Prostate gland (tissue), 2 donors: ENCODE measurements around the gene DTX4.
A peak's percentile ranks its signal among the peaks of the same experiment; 100 is the strongest.

Source experiments
- POLR2A ChIP-seq: fragments of 450-650 bp; IDR thresholded peaks from one replicate; pipeline ENCODE4 v1.6.1; 2016; ENCODE audit warnings: antibody characterized with exemption, mild to moderate bottlenecking
- TF ChIP-seq, protein P1 (sequence below), 4 experiments: fragments of 200-600 bp in 2 of 4; fragments of 450-650 bp in 2 of 4; sonication (generic) in 2 of 4; IDR thresholded peaks; 1 replicate in 3 of 4; 2 replicates in 1 of 4; pipeline ENCODE4 v1.5.1; 2016 to 2019; ENCODE audit warnings: antibody characterized with exemption in 4 of 4, mild to moderate bottlenecking in 2 of 4, moderate library complexity in 2 of 4

DNA sequence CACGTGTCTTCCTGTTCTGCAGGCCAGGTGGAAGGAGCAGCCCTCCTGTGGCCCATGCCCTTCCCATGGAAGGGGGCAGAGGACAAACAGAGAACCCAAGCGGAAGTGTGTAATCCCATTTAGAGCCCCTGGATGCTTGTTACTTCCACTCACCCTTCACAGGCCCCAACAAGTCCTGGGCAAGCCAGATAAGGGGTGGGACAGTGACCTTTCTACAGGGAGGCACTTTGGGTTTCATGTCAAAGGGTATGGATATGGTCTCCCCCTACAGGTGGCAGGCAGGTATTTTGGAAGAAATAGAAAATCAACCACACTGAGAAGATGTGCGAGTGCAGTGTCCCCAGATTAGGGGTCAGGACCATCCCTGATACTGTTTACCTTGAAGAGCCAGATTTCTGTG lies 29.4 kb downstream of the DTX4 start:
- TF ChIP-seq POLR2A: no peak
- TF ChIP-seq, protein P1, sequence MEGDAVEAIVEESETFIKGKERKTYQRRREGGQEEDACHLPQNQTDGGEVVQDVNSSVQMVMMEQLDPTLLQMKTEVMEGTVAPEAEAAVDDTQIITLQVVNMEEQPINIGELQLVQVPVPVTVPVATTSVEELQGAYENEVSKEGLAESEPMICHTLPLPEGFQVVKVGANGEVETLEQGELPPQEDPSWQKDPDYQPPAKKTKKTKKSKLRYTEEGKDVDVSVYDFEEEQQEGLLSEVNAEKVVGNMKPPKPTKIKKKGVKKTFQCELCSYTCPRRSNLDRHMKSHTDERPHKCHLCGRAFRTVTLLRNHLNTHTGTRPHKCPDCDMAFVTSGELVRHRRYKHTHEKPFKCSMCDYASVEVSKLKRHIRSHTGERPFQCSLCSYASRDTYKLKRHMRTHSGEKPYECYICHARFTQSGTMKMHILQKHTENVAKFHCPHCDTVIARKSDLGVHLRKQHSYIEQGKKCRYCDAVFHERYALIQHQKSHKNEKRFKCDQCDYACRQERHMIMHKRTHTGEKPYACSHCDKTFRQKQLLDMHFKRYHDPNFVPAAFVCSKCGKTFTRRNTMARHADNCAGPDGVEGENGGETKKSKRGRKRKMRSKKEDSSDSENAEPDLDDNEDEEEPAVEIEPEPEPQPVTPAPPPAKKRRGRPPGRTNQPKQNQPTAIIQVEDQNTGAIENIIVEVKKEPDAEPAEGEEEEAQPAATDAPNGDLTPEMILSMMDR (IDR thresholded peaks at IDR 0.05): peak in 1 of 4 experiments; percentile 23
